Midbrain (tissue), 1 donor: ENCODE results near the gene MTHFD1L.
"Not testable (repeated sequence)": the region's sequence is repeated elsewhere in the genome, so short reads cannot be mapped to it uniquely, and the experiment has no call there.

Experiments used
- DNase-seq: peaks from one replicate; lab custom pipeline; 2025; lab: John Stamatoyannopoulos, UW

Gene MTHFD1L

GRCh38 chr6:151041686-151042085 lies 176.2 kb downstream of the MTHFD1L start:
- DNase-seq, result no peak

DNA sequence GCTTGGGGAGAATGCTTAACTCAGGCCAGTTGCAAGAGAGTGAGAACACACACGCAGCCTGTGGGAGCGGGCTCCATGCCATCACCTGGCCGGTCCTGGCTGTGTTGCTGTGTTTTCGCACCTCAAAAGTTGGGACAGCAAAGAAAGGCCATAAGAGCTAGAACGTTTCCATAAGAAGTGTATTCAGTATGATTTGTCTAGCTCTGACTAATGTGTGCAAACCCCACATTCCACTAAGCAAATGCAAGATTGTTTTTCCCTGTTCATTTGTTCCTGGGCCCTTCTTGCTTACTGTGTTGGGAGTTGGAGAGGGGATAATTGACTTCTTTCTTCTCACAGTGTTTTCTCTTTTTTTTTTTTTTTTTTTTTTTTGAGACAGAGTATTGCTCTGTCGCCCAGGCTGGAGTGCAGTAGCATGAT lies 177.4 kb downstream of the MTHFD1L start:
- not testable (repeated sequence) for DNase-seq

DNA sequence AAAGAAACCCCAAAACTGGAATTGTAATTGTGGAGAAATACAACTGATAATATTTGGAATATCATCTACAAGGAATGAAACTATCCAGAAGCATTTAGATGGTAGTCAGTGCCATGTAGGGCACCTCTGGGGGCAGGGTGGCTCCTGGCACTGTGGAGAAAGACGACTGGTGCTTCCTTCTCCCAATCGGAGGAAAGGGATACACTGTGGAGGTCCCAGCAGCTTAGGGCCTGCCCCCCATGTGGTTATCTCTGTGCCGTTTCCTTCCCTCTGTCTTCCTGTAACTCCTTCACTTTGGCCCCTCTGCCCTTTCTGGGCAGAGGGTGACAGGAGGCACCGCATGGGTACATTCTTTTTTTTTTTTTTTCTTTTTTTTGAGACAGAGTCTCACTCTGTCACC lies 178.4 kb downstream of the MTHFD1L start:
- no peak for DNase-seq

DNA sequence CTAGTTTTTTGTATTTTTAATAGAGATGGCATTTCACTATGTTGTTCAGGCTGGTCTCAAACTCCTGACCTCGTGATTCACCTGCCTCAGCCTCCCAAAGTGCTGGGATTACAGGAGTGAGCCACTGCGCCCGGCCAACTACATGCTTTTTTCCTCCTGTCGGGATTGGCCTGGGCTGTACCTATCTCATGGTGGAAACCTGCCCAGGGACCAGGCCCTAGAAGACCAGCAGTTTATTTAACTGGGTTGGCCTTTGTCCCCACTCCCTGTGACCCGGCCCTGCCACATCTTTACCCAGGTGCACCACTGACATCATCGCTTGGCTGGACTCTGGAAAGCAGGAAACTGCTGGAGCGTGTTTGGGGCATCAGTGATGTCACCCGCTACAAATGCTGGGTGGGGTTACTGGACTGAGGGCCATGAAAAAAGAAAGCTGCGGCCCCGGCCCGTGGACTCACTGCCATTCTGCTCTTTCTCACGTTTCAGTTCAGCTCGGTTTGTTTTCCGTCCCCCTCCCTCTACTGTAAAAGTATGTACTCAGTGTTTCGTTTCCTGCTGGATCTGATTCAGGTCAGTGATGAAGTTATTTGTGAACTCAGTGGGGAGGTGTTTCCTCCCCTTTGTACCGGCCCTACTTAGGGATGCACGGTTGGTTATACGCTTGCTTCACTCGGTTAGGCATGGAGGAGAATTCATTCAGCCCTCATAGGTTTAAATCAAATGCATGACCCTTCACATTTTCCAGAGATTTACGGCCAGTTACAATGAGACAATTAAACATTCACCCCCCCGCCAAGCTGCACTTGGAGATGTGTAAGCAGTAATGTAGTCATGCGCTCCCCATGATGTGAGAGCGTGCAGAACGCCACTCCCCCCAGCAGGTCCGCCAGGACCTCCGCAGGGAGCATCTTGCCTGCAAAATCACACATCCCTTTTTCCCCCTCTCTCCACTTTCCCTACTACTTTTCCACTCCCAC lies 179.3 kb downstream of the MTHFD1L start:
- no peak for DNase-seq

GRCh38 chr6:151045511-151046222 lies 180.2 kb downstream of the MTHFD1L start:
- not testable (repeated sequence) for DNase-seq

DNA sequence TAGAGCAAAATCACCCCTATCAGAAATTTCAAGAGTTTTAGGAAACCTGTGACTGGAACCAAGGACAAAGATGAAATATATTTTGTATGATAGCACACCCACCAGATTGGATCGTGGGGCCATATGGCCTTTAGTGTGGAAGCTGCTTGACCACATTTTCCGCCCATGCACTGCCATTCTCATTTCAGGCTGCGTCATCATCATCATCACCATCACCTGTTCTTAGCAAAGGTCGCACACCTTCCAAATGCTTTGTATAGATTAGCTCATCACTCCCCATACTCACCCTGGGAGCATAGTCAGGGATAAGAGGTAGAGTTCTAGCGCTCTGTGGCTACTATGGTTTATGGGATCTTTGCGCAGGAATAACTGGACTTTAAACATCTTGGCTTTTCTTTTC lies 185.7 kb downstream of the MTHFD1L start:
- no peak for DNase-seq

DNA sequence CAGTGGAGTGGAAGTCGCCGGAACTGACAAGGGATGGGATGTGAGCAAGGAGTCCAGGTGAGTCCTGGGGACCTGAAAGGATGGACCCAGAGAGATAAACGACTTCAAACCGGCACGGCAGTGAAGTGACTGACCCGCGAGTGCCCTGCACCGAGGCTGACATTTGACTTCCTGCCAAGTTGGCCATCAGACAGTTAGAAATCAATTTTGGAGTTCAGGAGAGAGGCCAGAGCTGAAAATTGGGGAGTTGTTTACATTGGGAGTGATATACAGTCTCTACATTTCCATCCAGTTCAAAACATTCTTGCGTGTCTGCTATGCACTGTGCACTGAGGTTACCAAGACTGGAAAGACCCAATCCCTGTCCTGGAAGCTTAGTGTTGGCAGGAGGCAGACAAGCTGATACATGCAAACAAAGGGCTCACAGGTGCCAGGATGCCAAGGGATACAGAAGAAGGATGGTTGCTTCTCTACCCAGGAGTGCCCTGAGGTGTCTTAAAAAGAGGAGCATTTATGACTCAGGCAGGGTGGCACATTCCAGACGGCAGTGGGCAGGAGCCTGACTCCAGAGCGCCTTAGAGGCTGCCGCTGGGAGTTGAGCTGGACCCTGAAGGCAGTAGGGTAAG lies 186.6 kb downstream of the MTHFD1L start:
- DNase-seq, result no peak

DNA sequence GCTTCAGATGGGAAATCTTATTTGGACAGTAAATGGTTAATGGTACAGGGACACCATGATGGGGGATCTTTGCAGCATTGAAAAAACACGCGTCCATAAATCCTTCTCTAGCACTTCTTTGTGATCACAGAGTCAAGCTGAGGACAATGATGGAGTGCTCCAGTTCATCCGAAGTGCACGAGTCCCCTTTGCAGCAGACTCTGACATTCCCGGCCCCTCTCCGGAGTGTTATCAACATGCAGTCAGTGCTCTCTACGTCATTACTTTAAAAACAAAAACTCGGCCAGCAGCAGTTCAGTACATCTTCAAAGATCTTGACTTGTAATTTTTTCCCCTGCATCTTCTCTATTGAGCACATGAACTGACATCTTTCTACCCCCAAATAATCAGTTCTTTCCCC lies 188.8 kb downstream of the MTHFD1L start:
- no peak for DNase-seq

- DNase-seq, result no peak
Observed at GRCh38 chr6:151056230-151056907, 190.9 kb downstream of the MTHFD1L start.

- no peak for DNase-seq
Observed at GRCh38 chr6:151057061-151057460, 191.6 kb downstream of the MTHFD1L start.

GRCh38 chr6:151058021-151058733 lies 192.7 kb downstream of the MTHFD1L start:
- DNase-seq, result no peak

DNA sequence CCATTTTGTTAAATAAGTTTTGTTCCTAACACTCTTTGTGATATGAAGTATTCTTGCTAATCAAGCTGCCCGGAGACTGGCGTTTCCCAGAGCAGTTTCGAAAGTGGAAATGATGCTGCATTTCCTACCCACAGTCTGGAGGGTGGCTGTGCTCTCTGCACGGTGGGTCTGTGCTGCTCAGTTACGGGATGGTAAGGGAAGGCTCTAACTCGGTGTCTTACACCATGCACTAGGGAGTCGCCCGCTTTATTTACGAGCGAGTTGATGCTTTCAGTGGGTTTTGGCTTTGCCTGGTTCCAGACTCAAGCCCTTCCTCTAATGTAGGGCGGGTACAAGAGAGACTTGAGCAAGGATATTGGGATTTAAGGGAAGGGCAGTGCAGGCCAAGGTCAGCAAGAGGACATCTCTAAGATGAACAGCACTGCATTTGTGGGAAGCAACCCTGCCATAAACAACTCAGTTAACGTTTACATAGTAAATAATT lies 194.2 kb downstream of the MTHFD1L start:
- no peak for DNase-seq

DNA sequence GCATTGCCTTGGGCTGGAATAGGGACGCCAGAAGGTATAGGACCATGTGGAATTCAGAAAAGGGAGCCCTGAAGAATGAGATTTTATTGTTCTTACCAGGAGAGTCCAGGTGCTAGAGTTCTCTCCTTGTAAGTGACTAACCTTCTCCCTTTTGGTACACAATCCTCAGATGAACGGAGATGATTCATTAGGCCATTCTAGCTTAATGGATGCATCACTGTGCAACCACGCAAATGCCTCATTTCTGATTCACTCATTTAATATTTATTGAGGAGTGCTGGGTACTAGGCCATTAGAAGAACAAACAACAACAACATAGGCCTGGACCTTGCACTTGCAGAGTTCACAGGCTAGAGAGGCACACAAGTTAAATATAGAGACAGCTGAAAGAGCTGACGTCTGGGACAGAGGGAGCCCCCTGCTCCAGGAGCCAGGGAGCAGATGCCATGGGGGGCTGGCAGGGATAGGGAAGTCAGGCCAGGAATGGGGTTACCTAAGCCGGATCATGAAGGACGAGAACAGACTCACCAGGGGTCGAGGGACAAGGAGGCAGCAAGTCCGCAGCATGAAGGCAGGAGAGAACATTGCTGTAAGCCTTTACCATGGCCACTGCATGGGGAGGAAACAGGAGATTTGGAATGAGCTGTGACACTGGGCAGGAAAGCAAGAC lies 194.7 kb downstream of the MTHFD1L start:
- no peak for DNase-seq

GRCh38 chr6:151060766-151061531 lies 195.4 kb downstream of the MTHFD1L start:
- no peak for DNase-seq

- DNase-seq, result no peak
Observed at GRCh38 chr6:151063352-151063751, 197.8 kb downstream of the MTHFD1L start.

GRCh38 chr6:151063842-151064647 lies 198.5 kb downstream of the MTHFD1L start:
- DNase-seq, result no peak

DNA sequence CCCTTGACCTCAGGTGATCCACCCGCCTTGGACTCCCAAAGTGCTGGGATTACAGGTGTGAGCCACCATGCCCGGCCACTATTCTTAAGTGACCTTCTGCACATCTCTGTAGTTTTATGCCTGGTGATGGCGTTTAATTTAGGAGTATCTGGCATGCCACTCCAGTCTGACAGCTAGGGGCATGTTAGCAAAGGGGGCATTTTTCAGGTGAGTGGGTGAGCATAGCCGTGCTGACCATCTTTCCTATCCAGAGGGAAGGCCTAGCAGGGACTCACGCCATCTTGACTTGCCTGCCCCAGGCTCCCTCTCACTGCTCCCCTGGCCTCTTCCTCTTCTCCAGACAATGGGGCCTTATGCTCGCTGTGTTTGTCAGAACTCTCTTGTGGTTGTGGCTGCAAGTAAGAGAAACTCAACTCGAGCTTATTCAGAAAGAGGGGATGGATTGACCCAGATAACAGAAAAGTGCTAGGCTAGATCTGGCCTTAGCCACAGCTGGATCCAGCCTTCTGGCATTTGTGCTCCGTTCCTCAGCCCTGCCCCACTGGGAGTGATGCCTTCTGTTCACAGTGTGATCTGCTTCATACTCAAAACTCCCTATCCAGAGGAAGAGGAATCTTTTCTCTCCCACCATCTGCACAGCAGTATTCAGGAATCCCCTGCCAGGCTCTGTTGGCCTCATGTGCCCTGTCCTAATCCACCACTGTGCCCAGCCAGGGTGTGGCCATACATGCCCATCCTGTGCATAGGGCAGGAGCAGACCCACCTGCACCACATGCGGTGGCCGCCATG lies 199.7 kb downstream of the MTHFD1L start:
- DNase-seq, result no peak
